Measurements from ENCODE around the gene ZPR1. TPM values are rescaled to one million over a fixed set of nuclear protein-coding genes. Genes with fewer than 3 reads are reported as not detected.
A peak's percentile ranks its signal among the peaks of the same experiment; 100 is the strongest.
"Not testable (repeated sequence)": the region's sequence is repeated elsewhere in the genome, so short reads cannot be mapped to it uniquely, and the experiment has no call there.

Gene ZPR1
- total RNA-seq, 2 experiments from 2014 or later, result 89.9 TPM

- Mint-ChIP-seq H3K4me3 (peak within 1 kb of the TSS; percentile 92), H3K36me3 (ENCODE audit: low read depth) (peaks cover 40% of the 10 kb centered on the region), H3K9me3 (no peaks in the 10 kb centered on the region), H3K4me1 (ENCODE audit: low read depth) (peaks cover 51% of the 10 kb centered on the region), H3K27me3 (no peaks in the 10 kb centered on the region), H3K27ac (peak within 1 kb of the TSS; percentile 98)
- ChIA-PET CTCF (interaction anchor here (0.6 to 2.6 kb wide), 11 partner anchors 11 to 407 kb away, joined by 3 to 9 read pairs (median 3); partner anchors contain the start of genes APOA5 and ZPR1), POLR2A (interaction anchor here (0.6 to 4.5 kb wide), 11 partner anchors 9 to 409 kb away, joined by 3 to 44 read pairs (median 5); partner anchors contain the start of genes APOA5 and ZPR1)
- ATAC-seq (peak; percentile 94), DNase-seq (peak; percentile 95)
- intact Hi-C loops (cut with micrococcal nuclease), result no loop called here
- TF ChIP-seq, protein P1, sequence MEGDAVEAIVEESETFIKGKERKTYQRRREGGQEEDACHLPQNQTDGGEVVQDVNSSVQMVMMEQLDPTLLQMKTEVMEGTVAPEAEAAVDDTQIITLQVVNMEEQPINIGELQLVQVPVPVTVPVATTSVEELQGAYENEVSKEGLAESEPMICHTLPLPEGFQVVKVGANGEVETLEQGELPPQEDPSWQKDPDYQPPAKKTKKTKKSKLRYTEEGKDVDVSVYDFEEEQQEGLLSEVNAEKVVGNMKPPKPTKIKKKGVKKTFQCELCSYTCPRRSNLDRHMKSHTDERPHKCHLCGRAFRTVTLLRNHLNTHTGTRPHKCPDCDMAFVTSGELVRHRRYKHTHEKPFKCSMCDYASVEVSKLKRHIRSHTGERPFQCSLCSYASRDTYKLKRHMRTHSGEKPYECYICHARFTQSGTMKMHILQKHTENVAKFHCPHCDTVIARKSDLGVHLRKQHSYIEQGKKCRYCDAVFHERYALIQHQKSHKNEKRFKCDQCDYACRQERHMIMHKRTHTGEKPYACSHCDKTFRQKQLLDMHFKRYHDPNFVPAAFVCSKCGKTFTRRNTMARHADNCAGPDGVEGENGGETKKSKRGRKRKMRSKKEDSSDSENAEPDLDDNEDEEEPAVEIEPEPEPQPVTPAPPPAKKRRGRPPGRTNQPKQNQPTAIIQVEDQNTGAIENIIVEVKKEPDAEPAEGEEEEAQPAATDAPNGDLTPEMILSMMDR (IDR thresholded peaks at IDR 0.05), result no peak
Measured at GRCh38 chr11:116772443-116773202, 15.2 kb downstream of the ZPR1 start, which contains the start of gene BUD13. Gene BUD13, minus strand, starts transcription at chr11:116772987. Its CDS starts 23 bp downstream, at chr11:116772964.

DNA sequence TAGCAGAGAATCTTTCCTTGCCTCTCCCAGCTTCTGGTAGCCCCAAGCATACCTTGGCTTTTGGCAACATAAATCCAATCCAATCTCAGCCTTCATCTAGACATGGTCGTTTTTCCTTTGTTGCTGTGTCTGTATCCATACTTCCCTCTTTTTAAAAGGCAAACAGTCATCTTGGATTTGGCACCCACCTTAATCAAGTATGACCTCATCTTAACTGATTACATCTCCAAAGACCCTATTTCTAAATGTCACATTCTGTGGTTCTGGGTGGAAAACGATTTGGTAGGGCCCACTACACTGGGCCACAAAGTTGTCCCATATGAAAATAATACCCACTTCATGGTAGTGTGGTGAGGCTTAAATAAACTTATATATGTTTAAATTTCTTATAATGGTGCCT, 15.9 kb downstream of the ZPR1 start:
- CTCF ChIA-PET, result interaction anchor here (0.6 to 2.6 kb wide), 7 partner anchors 13 to 408 kb away, joined by 3 to 9 read pairs (median 3); partner anchors contain the start of gene ZPR1
- intact Hi-C loops (cut with micrococcal nuclease), result no loop called here
- POLR2A ChIA-PET, result interaction anchor here (0.6 to 4.5 kb wide), 8 partner anchors 12 to 64 kb away, joined by 3 to 44 read pairs (median 5); partner anchors contain the start of genes APOA5 and ZPR1
- Mint-ChIP-seq H3K27ac (peak overlapping the region; percentile 98), H3K27me3 (no peaks in the 10 kb centered on the region), H3K36me3 (ENCODE audit: low read depth) (peaks cover 33% of the 10 kb centered on the region), H3K4me1 (ENCODE audit: low read depth) (peaks cover 47% of the 10 kb centered on the region), H3K9me3 (no peaks in the 10 kb centered on the region), H3K4me3 (peak overlapping the region; percentile 92)
- TF ChIP-seq, protein P1 (IDR thresholded peaks at IDR 0.05), result no peak
- ATAC-seq (no peak), DNase-seq (no peak)

DNA sequence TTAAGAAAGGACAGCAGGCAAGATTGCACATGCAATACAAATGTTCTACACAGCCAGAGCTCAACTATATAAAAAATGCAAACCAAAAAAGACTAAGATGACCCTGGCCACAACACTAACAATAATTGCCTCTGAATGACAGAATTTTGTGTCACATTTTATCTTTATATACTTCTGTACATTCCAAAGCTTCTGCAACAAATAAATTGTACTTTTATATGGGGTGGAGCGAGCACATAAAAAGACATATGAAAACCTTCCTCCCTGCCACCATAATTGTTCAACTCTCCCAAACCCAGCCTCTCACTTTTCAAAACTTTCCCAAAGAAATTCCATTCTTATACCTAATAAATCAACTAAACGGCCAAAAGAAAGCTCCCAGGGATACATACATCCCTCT, 25.7 kb downstream of the ZPR1 start:
- intact Hi-C loops (cut with micrococcal nuclease), result no loop called here
- peaks cover 1% of the 10 kb centered on the region for H3K4me1 Mint-ChIP-seq (ENCODE audit: low read depth)
- no peak for DNase-seq
- TF ChIP-seq, protein P1 (IDR thresholded peaks at IDR 0.05), result no peak
- POLR2A ChIA-PET, result interaction anchor here (0.9 kb wide), 1 partner anchor 24 kb away, joined by 3 read pairs; no protein-coding TSS in a partner anchor
- no peak overlapping the region for H3K27ac Mint-ChIP-seq
- no peak overlapping the region for H3K4me3 Mint-ChIP-seq
- H3K9me3 Mint-ChIP-seq, result no peaks in the 10 kb centered on the region
- CTCF ChIA-PET, result interaction anchor here (1.2 to 1.7 kb wide), 3 partner anchors 11 to 29 kb away, joined by 3 to 5 read pairs (median 4); partner anchors contain the start of gene BUD13
- no peaks in the 10 kb centered on the region for H3K27me3 Mint-ChIP-seq
- no peak for ATAC-seq
- peaks cover 41% of the 10 kb centered on the region for H3K36me3 Mint-ChIP-seq (ENCODE audit: low read depth)

DNA sequence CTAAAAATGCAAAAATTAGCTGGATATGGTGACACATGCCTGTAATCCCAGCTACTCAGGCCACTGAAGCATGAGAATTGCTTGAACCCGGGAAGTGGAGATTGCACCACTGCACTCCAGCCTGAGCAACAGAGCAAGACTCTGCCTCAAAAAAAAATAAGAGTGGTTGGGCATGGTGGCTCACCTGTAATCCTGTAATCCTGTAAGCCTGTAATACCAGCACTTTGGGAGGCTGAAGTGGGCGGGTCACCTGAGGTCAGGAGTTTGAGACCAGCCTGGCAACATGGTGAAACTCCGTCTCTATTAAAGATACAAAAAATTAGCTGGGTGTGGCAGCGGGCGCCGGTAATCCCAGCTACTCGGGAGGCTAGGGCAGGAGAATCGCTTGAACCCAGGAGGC, 31.8 kb downstream of the ZPR1 start:
- H3K27me3 Mint-ChIP-seq; H3K27ac Mint-ChIP-seq; ATAC-seq; DNase-seq; intact Hi-C loops (cut with micrococcal nuclease); CTCF ChIA-PET; H3K4me1 Mint-ChIP-seq (ENCODE audit: low read depth); H3K4me3 Mint-ChIP-seq; H3K9me3 Mint-ChIP-seq: not testable (repeated sequence)
- peaks cover 44% of the 10 kb centered on the region for H3K36me3 Mint-ChIP-seq (ENCODE audit: low read depth)
- POLR2A ChIA-PET, result interaction anchor here (1.1 kb wide), 1 partner anchor 15 kb away, joined by 3 read pairs; no protein-coding TSS in a partner anchor

DNA sequence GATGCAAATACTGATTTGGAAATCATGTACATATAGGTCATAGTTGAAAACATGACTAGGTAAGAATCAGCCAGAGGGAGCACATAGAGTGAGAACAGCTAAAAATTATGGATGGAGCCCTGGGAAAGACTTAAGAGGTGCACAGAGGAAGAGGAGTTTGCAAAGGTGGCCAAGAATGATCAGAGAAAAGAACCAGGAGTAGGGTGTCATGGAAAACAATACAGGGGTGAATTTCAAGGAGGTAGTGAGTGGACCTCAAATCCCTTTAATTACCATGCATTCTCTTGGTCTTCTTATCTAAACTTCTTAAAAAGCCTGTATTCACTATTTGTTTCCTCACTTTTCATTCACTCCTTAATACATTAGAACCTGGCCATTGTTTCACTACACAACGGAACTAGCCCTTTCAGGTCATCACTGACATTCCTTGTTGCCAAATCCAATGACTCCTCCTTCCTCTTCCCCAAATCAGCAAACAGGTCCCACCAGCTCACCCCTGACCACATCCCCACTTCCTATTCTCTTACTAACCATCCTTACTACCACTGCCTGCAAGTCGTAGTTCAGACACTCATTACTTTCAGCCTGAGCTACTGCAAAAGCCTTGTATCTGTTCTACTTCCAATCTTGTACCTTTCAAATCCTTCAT, 37.6 kb downstream of the ZPR1 start:
- peaks cover 34% of the 10 kb centered on the region for H3K36me3 Mint-ChIP-seq (ENCODE audit: low read depth)
- H3K4me1 Mint-ChIP-seq (ENCODE audit: low read depth), result no peaks in the 10 kb centered on the region
- CTCF ChIA-PET, result interaction anchor here (1.4 kb wide), 1 partner anchor 11 kb away, joined by 4 read pairs; no protein-coding TSS in a partner anchor
- H3K4me3 Mint-ChIP-seq, result no peak overlapping the region
- DNase-seq (no peak), ATAC-seq (no peak)
- H3K27me3 Mint-ChIP-seq, result no peaks in the 10 kb centered on the region
- TF ChIP-seq, protein P1 (IDR thresholded peaks at IDR 0.05), result no peak
- no peak overlapping the region for H3K27ac Mint-ChIP-seq
- POLR2A ChIA-PET, result interaction anchor here (1.0 to 1.8 kb wide), 4 partner anchors 9 to 21 kb away, joined by 3 to 6 read pairs (median 3); no protein-coding TSS in a partner anchor
- no peaks in the 10 kb centered on the region for H3K9me3 Mint-ChIP-seq
- intact Hi-C loops (cut with micrococcal nuclease), result no loop called here
